Measurements from ENCODE around the gene SLC24A4. TPM values are rescaled to one million over a fixed set of nuclear protein-coding genes. Genes with fewer than 3 reads are reported as not detected.
A peak's percentile ranks its signal among the peaks of the same experiment; 100 is the strongest.

Gene SLC24A4
- total and polyA plus RNA-seq, 2 donors: 0.66 to 0.80 TPM

DNA sequence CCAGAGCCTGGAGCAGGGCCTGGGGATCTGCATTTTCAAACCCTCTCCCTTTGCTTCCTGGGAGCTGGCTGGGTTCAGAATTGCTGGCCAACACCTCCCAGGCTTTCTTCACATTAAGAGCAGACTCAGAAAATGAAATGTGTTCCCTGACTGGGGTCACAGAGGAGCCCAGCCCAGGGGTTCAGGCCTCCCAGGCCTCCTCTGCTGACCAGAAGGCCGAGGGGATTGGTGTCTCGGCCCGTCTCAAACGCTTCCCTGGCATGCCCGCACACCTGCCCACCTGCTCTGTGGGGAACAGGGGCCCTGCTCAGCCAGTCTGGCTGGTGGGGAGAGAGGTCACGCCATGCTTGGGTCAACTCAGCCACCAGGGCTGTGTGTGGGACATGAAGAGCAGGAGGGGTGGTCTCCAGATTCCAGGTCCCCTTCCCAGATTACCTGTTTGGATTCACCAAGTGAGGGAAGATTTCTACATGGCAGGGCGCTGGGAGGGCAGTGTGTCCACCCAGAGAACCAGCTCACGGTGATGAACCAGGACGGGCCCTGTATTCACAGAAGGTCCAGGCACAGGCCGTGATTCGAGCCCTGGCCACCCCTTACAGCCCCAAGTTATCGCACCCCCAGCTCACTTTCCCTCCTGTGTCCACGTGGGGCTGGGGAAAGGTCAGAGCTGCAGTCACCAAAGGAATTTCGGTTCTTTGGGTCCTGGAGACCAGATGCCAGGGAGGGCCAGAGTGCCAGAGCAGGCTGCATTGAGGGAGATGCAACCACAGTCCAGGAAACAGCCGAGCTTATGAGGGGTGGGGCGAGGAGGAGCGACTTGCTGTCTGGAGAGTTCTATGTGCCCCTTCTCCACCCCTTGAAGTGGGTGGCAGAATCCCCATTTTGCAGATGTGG, 135.4 kb downstream of the SLC24A4 start:
- Histone ChIP-seq H3K27ac (ENCODE audit: low read depth in 1 of 2, low read length in 1 of 2) (no peak overlapping the region), H3K36me3 (ENCODE audit: control insufficient read depth in 2 of 2, insufficient read depth in 2 of 2, low read length in 1 of 2) (no peaks in the 10 kb centered on the region), H3K27me3 (ENCODE audit: control insufficient read depth in 2 of 2, insufficient read depth in 1 of 2, low read length in 1 of 2) (no peaks in the 10 kb centered on the region), H3K9me3 (ENCODE audit: control insufficient read depth in 2 of 2, insufficient read depth in 1 of 2, low read length in 1 of 2) (no peaks in the 10 kb centered on the region), H3K4me1 (ENCODE audit: control insufficient read depth in 2 of 2, insufficient read depth in 2 of 2, low read length in 2 of 2) (peaks cover 8 to 44% of the 10 kb centered on the region in 2 donors), H3K4me3 (ENCODE audit: low read length in 2 of 2) (no peak overlapping the region)
- 82% methylated on average over 17 of the region's 17 CpGs for WGBS
- no peak for DNase-seq (ENCODE audit: low read depth in 6 of 9, low spot score in 9 of 9)

DNA sequence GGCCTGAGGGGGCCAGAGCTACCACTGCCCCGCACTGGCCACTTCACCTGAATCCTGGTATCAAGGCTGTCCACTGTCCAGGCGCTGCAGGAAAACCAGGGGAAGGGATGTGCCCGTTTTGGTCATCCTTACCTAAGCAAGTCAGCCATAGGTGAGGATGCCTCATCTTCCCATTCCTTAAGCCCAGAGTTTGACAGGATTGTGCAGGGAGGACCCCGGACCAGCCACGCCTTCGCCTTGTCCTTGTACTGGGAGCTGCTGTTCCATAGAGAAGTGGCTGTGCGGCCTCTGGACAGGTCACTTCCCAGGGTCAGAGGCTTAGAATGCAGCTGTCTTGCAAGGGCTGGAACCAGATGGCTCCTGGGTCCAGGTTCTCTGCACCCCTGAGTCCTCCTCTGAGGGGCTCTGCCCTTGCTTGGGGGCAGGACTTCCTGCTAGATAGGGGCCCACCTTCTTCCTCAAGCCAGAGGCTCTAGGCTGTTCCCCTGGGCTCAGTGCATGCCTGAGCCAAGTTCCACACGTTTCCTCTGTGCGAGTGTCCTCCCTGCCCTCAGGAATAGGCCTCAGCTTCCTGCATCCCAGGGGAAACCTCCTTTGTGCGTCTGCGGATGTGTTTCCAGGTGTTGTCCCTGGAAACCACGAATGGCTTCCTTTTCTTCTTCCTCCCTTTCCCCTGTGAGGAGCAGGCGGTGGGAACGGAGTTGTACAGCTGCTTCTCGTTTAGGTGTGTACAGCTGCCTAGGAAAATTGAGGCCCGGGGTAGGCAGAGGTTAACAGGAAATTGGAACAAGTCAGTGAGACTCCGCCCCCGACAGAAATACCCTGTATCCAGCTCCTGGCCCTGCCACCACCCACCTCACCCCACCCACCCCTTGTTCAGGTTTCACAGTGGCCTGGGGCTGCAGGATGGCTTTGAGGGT, 136.3 kb downstream of the SLC24A4 start:
- peak in 1 of 9 donors; percentile 65 for DNase-seq (ENCODE audit: low read depth in 6 of 9, low spot score in 9 of 9)
- Histone ChIP-seq H3K36me3 (ENCODE audit: control insufficient read depth in 2 of 2, insufficient read depth in 2 of 2, low read length in 1 of 2) (no peaks in the 10 kb centered on the region), H3K4me3 (ENCODE audit: low read length in 2 of 2) (no peak overlapping the region), H3K27ac (ENCODE audit: low read depth in 1 of 2, low read length in 1 of 2) (peak overlapping the region in 1 of 2 donors; percentile 19), H3K9me3 (ENCODE audit: control insufficient read depth in 2 of 2, insufficient read depth in 1 of 2, low read length in 1 of 2) (no peaks in the 10 kb centered on the region), H3K27me3 (ENCODE audit: control insufficient read depth in 2 of 2, insufficient read depth in 1 of 2, low read length in 1 of 2) (no peaks in the 10 kb centered on the region), H3K4me1 (ENCODE audit: control insufficient read depth in 2 of 2, insufficient read depth in 2 of 2, low read length in 2 of 2) (peaks cover 8 to 51% of the 10 kb centered on the region in 2 donors)
- WGBS: 58% methylated on average over 18 of the region's 18 CpGs

DNA sequence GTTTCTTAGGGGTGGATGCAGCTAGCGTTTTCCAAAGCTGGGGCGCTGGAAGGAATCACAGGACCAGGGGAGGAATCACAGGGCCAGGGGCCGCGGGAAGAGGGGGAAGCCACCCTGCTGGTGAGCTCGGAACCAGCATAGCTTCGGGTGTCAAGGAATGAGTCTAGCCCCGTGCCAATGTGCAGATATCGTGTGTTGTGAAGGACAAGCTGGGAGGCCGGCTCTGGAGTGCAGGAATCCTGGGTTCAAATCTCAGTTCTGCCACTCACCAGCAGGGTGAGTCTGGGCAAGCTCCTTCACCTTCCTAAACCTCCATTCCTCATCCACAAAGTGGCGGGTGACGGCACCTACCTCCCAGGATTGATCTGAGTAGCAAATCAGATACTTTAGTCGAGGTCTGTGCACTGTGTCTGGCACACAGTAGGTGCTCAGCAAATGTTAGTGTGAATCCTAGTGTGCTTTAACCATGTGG, 137.0 kb downstream of the SLC24A4 start:
- Histone ChIP-seq H3K36me3 (ENCODE audit: control insufficient read depth in 2 of 2, insufficient read depth in 2 of 2, low read length in 1 of 2) (no peaks in the 10 kb centered on the region), H3K9me3 (ENCODE audit: control insufficient read depth in 2 of 2, insufficient read depth in 1 of 2, low read length in 1 of 2) (no peaks in the 10 kb centered on the region), H3K27me3 (ENCODE audit: control insufficient read depth in 2 of 2, insufficient read depth in 1 of 2, low read length in 1 of 2) (no peaks in the 10 kb centered on the region), H3K27ac (ENCODE audit: low read depth in 1 of 2, low read length in 1 of 2) (no peak overlapping the region), H3K4me1 (ENCODE audit: control insufficient read depth in 2 of 2, insufficient read depth in 2 of 2, low read length in 2 of 2) (peaks cover 8 to 58% of the 10 kb centered on the region in 2 donors), H3K4me3 (ENCODE audit: low read length in 2 of 2) (no peak overlapping the region)
- no peak for DNase-seq (ENCODE audit: low read depth in 6 of 9, low spot score in 9 of 9)
- 88% methylated on average over 12 of the region's 12 CpGs for WGBS

DNA sequence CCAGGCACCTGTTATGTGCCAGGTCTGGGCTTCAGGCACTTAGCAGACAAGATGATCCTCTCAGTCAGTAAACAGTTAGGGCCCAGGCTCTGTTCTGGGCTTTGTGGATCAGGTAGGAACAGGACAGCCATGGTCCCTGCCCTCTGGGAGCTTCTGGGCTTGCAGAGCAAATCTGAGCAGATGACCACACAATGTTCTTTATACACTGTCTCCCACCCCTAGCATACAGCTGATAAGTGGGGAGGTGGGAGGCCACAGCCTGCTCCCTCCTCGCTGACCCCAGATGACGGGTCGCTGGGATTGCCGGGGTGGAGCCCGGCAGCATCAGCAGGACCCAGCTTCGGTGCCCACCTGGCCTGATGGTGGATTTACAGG, 137.6 kb downstream of the SLC24A4 start:
- H3K36me3 ChIP-seq (ENCODE audit: control insufficient read depth in 2 of 2, insufficient read depth in 2 of 2, low read length in 1 of 2): no peaks in the 10 kb centered on the region
- no peak for DNase-seq (ENCODE audit: low read depth in 6 of 9, low spot score in 9 of 9)
- H3K4me3 ChIP-seq (ENCODE audit: low read length in 2 of 2): no peak overlapping the region
- no peak overlapping the region for H3K27ac ChIP-seq (ENCODE audit: low read depth in 1 of 2, low read length in 1 of 2)
- H3K4me1 ChIP-seq (ENCODE audit: control insufficient read depth in 2 of 2, insufficient read depth in 2 of 2, low read length in 2 of 2): peaks cover 12 to 64% of the 10 kb centered on the region in 2 donors
- no peaks in the 10 kb centered on the region for H3K27me3 ChIP-seq (ENCODE audit: control insufficient read depth in 2 of 2, insufficient read depth in 1 of 2, low read length in 1 of 2)
- no peaks in the 10 kb centered on the region for H3K9me3 ChIP-seq (ENCODE audit: control insufficient read depth in 2 of 2, insufficient read depth in 1 of 2, low read length in 1 of 2)
- 95% methylated on average over 6 of the region's 6 CpGs for WGBS

DNA sequence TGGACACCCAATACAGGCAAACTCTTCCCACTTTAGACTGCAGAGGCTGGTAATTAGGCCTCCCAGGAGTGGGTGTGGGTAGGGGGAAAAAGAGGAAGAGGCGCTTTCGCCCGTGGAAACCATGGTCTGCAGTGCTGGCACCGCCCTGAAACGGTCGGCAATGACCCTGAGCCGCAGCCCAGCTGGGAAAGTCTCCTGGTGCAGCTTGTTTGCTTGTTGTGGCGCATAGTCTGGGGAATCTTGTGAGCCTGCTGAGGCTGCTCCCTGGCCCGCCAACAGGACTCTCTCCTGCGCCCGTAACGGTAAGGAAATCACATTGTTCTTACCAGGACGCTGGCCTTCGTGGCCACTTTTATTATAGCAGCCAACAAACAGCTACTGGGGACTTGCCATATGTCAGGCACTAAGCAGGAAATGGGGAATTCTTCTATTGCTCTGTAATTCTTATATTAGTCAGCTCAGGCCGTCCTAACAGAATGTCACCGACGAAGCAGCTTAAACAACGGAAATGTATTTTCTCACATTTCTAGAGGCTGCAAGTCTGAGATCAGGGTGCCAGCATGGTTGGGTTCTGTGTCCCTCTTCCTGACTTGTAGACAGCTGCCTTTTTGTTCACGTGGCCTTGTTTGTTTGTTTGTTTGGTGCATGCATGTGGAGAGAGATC, 138.1 kb downstream of the SLC24A4 start:
- WGBS: 56% methylated on average over 19 of the region's 19 CpGs
- Histone ChIP-seq H3K27me3 (ENCODE audit: control insufficient read depth in 2 of 2, insufficient read depth in 1 of 2, low read length in 1 of 2) (no peaks in the 10 kb centered on the region), H3K9me3 (ENCODE audit: control insufficient read depth in 2 of 2, insufficient read depth in 1 of 2, low read length in 1 of 2) (no peaks in the 10 kb centered on the region), H3K27ac (ENCODE audit: low read depth in 1 of 2, low read length in 1 of 2) (peak overlapping the region in 1 of 2 donors; percentile 42), H3K4me1 (ENCODE audit: control insufficient read depth in 2 of 2, insufficient read depth in 2 of 2, low read length in 2 of 2) (peaks cover 13 to 69% of the 10 kb centered on the region in 2 donors), H3K4me3 (ENCODE audit: low read length in 2 of 2) (no peak overlapping the region), H3K36me3 (ENCODE audit: control insufficient read depth in 2 of 2, insufficient read depth in 2 of 2, low read length in 1 of 2) (no peaks in the 10 kb centered on the region)
- DNase-seq (ENCODE audit: low read depth in 6 of 9, low spot score in 9 of 9): peak in 1 of 9 donors; percentile 55

DNA sequence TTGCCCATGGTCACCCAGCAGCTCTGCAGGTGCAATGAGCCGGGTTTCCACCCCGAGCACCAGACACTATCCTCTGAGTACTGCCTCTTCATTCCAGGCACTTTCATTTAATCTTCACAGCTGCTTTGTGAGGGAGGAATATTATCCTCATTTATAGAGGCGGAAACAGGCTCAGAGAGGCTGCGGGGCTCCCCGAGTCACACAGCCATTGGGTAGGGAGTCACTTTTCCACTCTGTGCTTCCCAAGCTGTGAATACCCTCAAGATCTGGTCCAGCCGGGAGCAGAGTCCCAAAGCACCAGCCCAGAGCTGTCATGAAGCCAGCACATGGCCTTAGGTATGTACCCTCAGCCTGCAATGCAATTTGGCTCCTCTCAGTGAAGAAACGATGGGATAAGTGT, 138.9 kb downstream of the SLC24A4 start:
- peaks cover 13 to 72% of the 10 kb centered on the region in 2 donors for H3K4me1 ChIP-seq (ENCODE audit: control insufficient read depth in 2 of 2, insufficient read depth in 2 of 2, low read length in 2 of 2)
- H3K4me3 ChIP-seq (ENCODE audit: low read length in 2 of 2): no peak overlapping the region
- peak overlapping the region in 1 of 2 donors; percentile 42 for H3K27ac ChIP-seq (ENCODE audit: low read depth in 1 of 2, low read length in 1 of 2)
- 98% methylated on average over 7 of the region's 7 CpGs for WGBS
- DNase-seq (ENCODE audit: low read depth in 6 of 9, low spot score in 9 of 9): no peak
- no peaks in the 10 kb centered on the region for H3K27me3 ChIP-seq (ENCODE audit: control insufficient read depth in 2 of 2, insufficient read depth in 1 of 2, low read length in 1 of 2)
- H3K36me3 ChIP-seq (ENCODE audit: control insufficient read depth in 2 of 2, insufficient read depth in 2 of 2, low read length in 1 of 2): no peaks in the 10 kb centered on the region
- H3K9me3 ChIP-seq (ENCODE audit: control insufficient read depth in 2 of 2, insufficient read depth in 1 of 2, low read length in 1 of 2): peaks cover 0 to 1% of the 10 kb centered on the region in 2 donors

- WGBS: 98% methylated on average over 4 of the region's 4 CpGs
- H3K27me3 ChIP-seq (ENCODE audit: control insufficient read depth in 2 of 2, insufficient read depth in 1 of 2, low read length in 1 of 2): no peaks in the 10 kb centered on the region
- H3K27ac ChIP-seq (ENCODE audit: low read depth in 1 of 2, low read length in 1 of 2): no peak overlapping the region
- peaks cover 13 to 72% of the 10 kb centered on the region in 2 donors for H3K4me1 ChIP-seq (ENCODE audit: control insufficient read depth in 2 of 2, insufficient read depth in 2 of 2, low read length in 2 of 2)
- H3K36me3 ChIP-seq (ENCODE audit: control insufficient read depth in 2 of 2, insufficient read depth in 2 of 2, low read length in 1 of 2): no peaks in the 10 kb centered on the region
- DNase-seq (ENCODE audit: low read depth in 6 of 9, low spot score in 9 of 9): no peak
- H3K4me3 ChIP-seq (ENCODE audit: low read length in 2 of 2): no peak overlapping the region
- peaks cover 0 to 6% of the 10 kb centered on the region in 2 donors for H3K9me3 ChIP-seq (ENCODE audit: control insufficient read depth in 2 of 2, insufficient read depth in 1 of 2, low read length in 1 of 2)
These were observed 139.6 kb downstream of the SLC24A4 start for GRCh38 chr14:92462568-92462967.

DNA sequence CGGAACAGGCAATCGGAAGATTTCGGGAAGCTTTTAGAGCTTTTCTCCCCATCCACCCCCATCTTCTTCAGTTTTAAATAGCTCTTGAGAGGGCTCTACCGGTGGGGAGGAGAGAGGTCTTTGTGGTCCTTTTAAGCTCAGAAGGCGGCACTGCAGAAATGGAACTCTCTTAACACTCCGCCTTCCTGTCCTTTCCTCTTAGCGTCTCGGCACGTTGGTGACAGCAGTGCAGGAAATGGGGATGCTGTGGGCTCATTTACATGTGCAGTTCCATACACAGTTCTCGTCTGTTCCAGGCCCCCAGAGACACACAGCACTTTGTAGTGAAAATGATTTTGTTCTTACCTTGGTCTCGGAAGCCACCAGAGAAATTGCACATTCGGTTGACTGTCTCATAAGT, 140.2 kb downstream of the SLC24A4 start:
- WGBS: 54% methylated on average over 12 of the region's 12 CpGs
- H3K4me1 ChIP-seq (ENCODE audit: control insufficient read depth in 2 of 2, insufficient read depth in 2 of 2, low read length in 2 of 2): peaks cover 13 to 72% of the 10 kb centered on the region in 2 donors
- H3K36me3 ChIP-seq (ENCODE audit: control insufficient read depth in 2 of 2, insufficient read depth in 2 of 2, low read length in 1 of 2): no peaks in the 10 kb centered on the region
- no peaks in the 10 kb centered on the region for H3K27me3 ChIP-seq (ENCODE audit: control insufficient read depth in 2 of 2, insufficient read depth in 1 of 2, low read length in 1 of 2)
- H3K9me3 ChIP-seq (ENCODE audit: control insufficient read depth in 2 of 2, insufficient read depth in 1 of 2, low read length in 1 of 2): peaks cover 0 to 8% of the 10 kb centered on the region in 2 donors
- no peak overlapping the region for H3K27ac ChIP-seq (ENCODE audit: low read depth in 1 of 2, low read length in 1 of 2)
- peak in 4 of 9 donors; percentile 45 to 81 (median 52) for DNase-seq (ENCODE audit: low read depth in 6 of 9, low spot score in 9 of 9)
- H3K4me3 ChIP-seq (ENCODE audit: low read length in 2 of 2): no peak overlapping the region
